Prostate gland (tissue), 2 donors: ENCODE data around the gene PCLO. TPM values are rescaled to one million over a fixed set of nuclear protein-coding genes. Genes with fewer than 3 reads are reported as not detected.
"Not testable (repeated sequence)": the region's sequence is repeated elsewhere in the genome, so short reads cannot be mapped to it uniquely, and the experiment has no call there.

Experiments used
- DNase-seq: peaks from one replicate; pipeline ENCODE4 v3.0.0-alpha.2; 2019; ENCODE audit warnings: low spot score
- H3K27ac ChIP-seq, 2 donors: fragments of 200-600 bp; sonication (generic); 2 replicates each; pipeline ENCODE4 v1.5.1; 2017 to 2019
- H3K27me3 ChIP-seq: fragments of 200-600 bp; sonication (generic); replicated peaks from 2 replicates; pipeline ENCODE4 v1.5.1; 2019; ENCODE audit not compliant: insufficient read depth
- H3K36me3 ChIP-seq, 2 donors: fragments of 200-600 bp; sonication (generic); 1 replicate in 1 of 2; 2 replicates in 1 of 2; pipeline versions ENCODE4 v1.5.1 to v1.8.1; 2017 to 2019
- H3K4me1 ChIP-seq: fragments of 200-600 bp; sonication (generic); replicated peaks from 2 replicates; pipeline ENCODE4 v1.5.1; 2019
- H3K4me3 ChIP-seq, 2 donors: fragments of 200-600 bp; sonication (generic); 2 replicates each; pipeline ENCODE4 v1.5.1; 2017 to 2019
- H3K9me3 ChIP-seq: fragments of 200-600 bp; sonication (generic); 2 replicates; pipeline ENCODE4 v1.5.1; 2017
- POLR2A ChIP-seq: fragments of 450-650 bp; IDR thresholded peaks from one replicate; pipeline ENCODE4 v1.6.1; 2016; ENCODE audit warnings: antibody characterized with exemption, mild to moderate bottlenecking
- POLR2AphosphoS5 ChIP-seq: sonication (generic); formaldehyde crosslinking; IDR thresholded peaks from one replicate; pipeline ENCODE4 v1.6.1; 2017; ENCODE audit warnings: antibody characterized with exemption
- WGBS: methylation state at CpG from one replicate; pipeline ENCODE4 v1.1.5; 2018; 5-methylcytosine and 5-hydroxymethylcytosine counted together
- intact Hi-C: fragments of 100-400 bp; cut with DNase I; formaldehyde crosslinking; loops from one replicate; pipeline ENCODE4 v1.14.2; 2022
- total RNA-seq, 2 donors: library from RNA; depleted of rRNA; stranded (reverse); fragments of >200 nt; gene quantifications; one replicate each; pipeline ENCODE4 v1.1.0, GENCODE V29; 2016
- TF ChIP-seq, protein P1 (sequence below), 4 experiments: fragments of 200-600 bp in 2 of 4; fragments of 450-650 bp in 2 of 4; sonication (generic) in 2 of 4; IDR thresholded peaks; 1 replicate in 3 of 4; 2 replicates in 1 of 4; pipeline ENCODE4 v1.5.1; 2016 to 2019; ENCODE audit warnings: antibody characterized with exemption in 4 of 4, mild to moderate bottlenecking in 2 of 4, moderate library complexity in 2 of 4

Gene PCLO
- total RNA-seq, 2 donors from 2014 or later, result 14.5 to 25.2 TPM

- intact Hi-C loops, result no loop called here
- Histone ChIP-seq H3K9me3 (no peaks in the 10 kb centered on the region), H3K27me3 (no peaks in the 10 kb centered on the region), H3K4me3 (no peak overlapping the region), H3K36me3 (no peaks in the 10 kb centered on the region), H3K27ac (no peak overlapping the region), H3K4me1 (no peaks in the 10 kb centered on the region)
- 90% methylated on average over 4 of the region's 4 CpGs for WGBS
- DNase-seq, result no peak
- TF ChIP-seq, protein P1, sequence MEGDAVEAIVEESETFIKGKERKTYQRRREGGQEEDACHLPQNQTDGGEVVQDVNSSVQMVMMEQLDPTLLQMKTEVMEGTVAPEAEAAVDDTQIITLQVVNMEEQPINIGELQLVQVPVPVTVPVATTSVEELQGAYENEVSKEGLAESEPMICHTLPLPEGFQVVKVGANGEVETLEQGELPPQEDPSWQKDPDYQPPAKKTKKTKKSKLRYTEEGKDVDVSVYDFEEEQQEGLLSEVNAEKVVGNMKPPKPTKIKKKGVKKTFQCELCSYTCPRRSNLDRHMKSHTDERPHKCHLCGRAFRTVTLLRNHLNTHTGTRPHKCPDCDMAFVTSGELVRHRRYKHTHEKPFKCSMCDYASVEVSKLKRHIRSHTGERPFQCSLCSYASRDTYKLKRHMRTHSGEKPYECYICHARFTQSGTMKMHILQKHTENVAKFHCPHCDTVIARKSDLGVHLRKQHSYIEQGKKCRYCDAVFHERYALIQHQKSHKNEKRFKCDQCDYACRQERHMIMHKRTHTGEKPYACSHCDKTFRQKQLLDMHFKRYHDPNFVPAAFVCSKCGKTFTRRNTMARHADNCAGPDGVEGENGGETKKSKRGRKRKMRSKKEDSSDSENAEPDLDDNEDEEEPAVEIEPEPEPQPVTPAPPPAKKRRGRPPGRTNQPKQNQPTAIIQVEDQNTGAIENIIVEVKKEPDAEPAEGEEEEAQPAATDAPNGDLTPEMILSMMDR (IDR thresholded peaks at IDR 0.05), result no peak
- TF ChIP-seq POLR2A (no peak), POLR2AphosphoS5 (no peak)
Observed at GRCh38 chr7:83085299-83085698, 77.4 kb downstream of the PCLO start.

DNA sequence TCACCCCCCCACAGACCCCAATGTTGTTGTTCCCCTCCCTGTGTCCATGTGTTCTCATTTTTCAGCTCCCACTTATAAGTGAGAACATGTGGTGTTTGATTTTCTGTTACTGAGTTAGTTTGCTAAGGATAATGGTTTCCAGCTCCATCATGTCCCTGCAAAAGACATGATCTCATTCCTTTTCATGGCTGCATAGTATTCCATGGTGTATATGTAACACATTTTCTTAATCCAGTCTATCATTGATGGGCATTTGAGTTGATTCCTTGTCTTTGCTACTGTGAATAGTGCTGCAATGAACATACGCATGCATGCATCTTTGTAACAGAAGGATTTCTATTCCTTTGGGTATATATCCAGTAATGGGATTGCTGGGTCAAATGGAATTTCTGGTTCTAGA, 82.8 kb downstream of the PCLO start:
- H3K27me3 ChIP-seq, intact Hi-C loops, DNase-seq, H3K27ac ChIP-seq, H3K4me3 ChIP-seq, H3K4me1 ChIP-seq, H3K36me3 ChIP-seq, H3K9me3 ChIP-seq: not testable (repeated sequence)
- WGBS, result 95% methylated on average over 1 of the region's 1 CpG

- Histone ChIP-seq H3K27ac (no peak overlapping the region), H3K27me3 (no peaks in the 10 kb centered on the region), H3K9me3 (no peaks in the 10 kb centered on the region), H3K36me3 (no peaks in the 10 kb centered on the region), H3K4me3 (no peak overlapping the region), H3K4me1 (no peaks in the 10 kb centered on the region)
- TF ChIP-seq POLR2A (no peak), POLR2AphosphoS5 (no peak)
- TF ChIP-seq, protein P1 (IDR thresholded peaks at IDR 0.05), result no peak
- no peak for DNase-seq
- WGBS, result 38% methylated on average over 2 of the region's 2 CpGs
- intact Hi-C loops, result no loop called here
Observed at GRCh38 chr7:83077328-83077727, 85.4 kb downstream of the PCLO start.

DNA sequence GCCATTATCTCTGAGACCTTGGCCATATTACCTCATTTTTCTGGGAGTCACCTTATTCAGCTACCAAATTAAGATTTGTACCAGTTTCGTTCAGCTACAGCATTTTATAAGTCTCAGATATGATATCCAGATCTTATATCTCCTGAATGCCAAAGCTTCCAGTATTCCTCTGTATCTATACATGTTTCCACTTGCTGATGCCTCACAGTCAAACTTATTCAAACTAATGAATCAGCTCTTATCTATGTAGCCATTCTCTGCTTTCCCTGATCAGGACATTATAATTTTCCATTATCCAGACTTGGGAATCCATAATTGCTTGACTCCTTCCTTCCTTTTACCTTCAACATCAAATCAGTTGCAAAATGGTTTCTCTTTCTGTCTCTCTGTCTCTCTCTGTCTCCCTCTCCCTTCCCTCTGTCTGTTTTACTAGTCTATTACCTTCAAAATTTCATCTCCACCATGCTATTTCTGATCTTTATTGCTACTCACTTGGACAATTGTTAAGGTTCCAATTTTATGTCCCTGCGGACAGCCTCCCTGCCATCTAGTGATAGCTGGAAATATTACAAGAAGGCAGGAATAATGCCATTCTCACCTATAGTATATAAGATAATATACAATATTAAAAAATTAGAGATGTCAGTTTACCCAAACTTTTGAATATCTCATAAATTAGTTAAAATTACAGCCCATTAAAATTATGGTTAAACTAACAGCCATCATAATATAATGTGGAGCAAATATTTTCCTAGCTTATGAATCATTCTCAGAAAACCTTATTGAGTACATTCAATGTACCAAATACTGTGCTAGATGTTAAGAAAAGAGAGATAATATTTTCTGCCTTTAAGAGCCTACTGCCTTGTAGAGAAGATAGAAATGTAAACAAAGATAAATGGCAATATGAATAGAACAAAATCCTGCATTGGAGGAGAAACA, 89.8 kb downstream of the PCLO start:
- 86% methylated on average over 2 of the region's 2 CpGs for WGBS
- TF ChIP-seq, protein P1 (IDR thresholded peaks at IDR 0.05), result peak in 1 of 4 experiments; percentile 27
- TF ChIP-seq POLR2AphosphoS5, result no peak
- Histone ChIP-seq H3K27ac (no peak overlapping the region), H3K4me3 (no peak overlapping the region), H3K27me3 (no peaks in the 10 kb centered on the region), H3K4me1 (no peaks in the 10 kb centered on the region), H3K9me3 (no peaks in the 10 kb centered on the region), H3K36me3 (no peaks in the 10 kb centered on the region)
- intact Hi-C loops, result no loop called here
- DNase-seq, result no peak

DNA sequence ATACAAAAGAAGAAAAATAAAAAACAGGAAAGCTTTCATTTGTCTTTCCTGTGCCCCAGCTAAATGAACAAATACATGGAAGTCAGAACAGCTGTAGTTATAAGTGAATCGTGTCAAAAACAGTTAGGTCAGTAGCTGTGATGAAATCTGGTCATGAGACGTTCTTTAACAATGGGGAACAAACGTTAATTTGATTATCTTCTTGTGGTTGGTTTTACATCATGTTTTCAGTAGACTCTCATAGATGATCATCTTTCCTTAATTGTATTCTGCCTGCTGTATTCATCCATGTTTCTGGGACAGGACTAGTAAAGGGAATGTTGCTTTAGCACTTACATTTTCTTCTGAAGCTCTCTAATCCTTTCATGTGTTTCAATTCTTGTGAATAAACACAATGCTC, 97.0 kb downstream of the PCLO start:
- Histone ChIP-seq H3K4me3 (no peak overlapping the region), H3K9me3 (no peaks in the 10 kb centered on the region), H3K27ac (no peak overlapping the region), H3K4me1 (no peaks in the 10 kb centered on the region), H3K27me3 (no peaks in the 10 kb centered on the region), H3K36me3 (no peaks in the 10 kb centered on the region)
- TF ChIP-seq, protein P1 (IDR thresholded peaks at IDR 0.05), result no peak
- TF ChIP-seq POLR2A (no peak), POLR2AphosphoS5 (no peak)
- 23% methylated on average over 3 of the region's 3 CpGs for WGBS
- intact Hi-C loops, result no loop called here
- DNase-seq, result no peak
